PFSK-1 (cell line): Measurements from ENCODE around the gene KCNT2.

Experiments
- FOXP2 ChIP-seq: optimal IDR thresholded peaks from 2 replicates; pipeline ENCODE3; 2011; ENCODE audit warnings: borderline replicate concordance, control low read depth, inconsistent platforms; ENCODE audit not compliant: insufficient read depth; ENCODE audit errors: extremely low read length, extremely low read depth
- POLR2AphosphoS5 ChIP-seq: IDR thresholded peaks from 2 replicates; pipeline ENCODE4 v1.6.1; 2012; ENCODE audit warnings: low read depth, mild to moderate bottlenecking, control low read depth, low read length, moderate library complexity
- SIN3A ChIP-seq: IDR thresholded peaks from 2 replicates; pipeline ENCODE4 v1.6.1; 2012; ENCODE audit warnings: mild to moderate bottlenecking, low read length, moderate library complexity, borderline replicate concordance; ENCODE audit not compliant: insufficient read depth
- TAF1 ChIP-seq: IDR thresholded peaks from 2 replicates; pipeline ENCODE4 v1.6.1; 2012; ENCODE audit warnings: low read length, control low read depth, borderline replicate concordance; ENCODE audit not compliant: insufficient read depth
- TF ChIP-seq, protein P1 (sequence below), 2 experiments: IDR thresholded peaks; 2 replicates each; pipeline versions ENCODE4 v1.6.1 to v1.8.0; 2011 to 2012; ENCODE audit warnings: low read depth in 2 of 2, low read length in 2 of 2, control low read depth in 1 of 2, inconsistent platforms in 1 of 2, mild to moderate bottlenecking in 1 of 2, moderate library complexity in 1 of 2; ENCODE audit not compliant: insufficient read depth in 1 of 2

KCNT2 gene

DNA sequence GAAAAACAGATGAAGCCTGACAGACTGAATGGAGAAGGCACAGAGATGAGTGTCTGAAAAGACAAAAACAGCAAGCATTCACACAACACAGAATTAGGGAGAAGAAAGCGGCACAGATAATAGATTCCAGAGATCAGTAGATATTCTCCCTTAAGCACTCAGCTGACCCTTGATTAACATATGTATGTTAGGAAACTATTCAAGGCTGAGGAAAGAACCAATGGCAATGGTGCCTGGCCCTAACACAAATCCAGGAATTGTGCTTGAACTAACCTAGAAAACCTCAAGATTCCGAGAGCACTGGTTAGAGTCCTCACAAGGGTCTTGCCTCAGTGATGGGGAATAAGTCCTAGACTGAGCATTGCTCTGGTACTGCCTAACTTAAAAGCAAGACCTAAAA is 30.9 kb downstream of the KCNT2 start:
- TF ChIP-seq POLR2AphosphoS5 (no peak), FOXP2 (no peak), TAF1 (no peak), SIN3A (no peak)
- TF ChIP-seq, protein P1, sequence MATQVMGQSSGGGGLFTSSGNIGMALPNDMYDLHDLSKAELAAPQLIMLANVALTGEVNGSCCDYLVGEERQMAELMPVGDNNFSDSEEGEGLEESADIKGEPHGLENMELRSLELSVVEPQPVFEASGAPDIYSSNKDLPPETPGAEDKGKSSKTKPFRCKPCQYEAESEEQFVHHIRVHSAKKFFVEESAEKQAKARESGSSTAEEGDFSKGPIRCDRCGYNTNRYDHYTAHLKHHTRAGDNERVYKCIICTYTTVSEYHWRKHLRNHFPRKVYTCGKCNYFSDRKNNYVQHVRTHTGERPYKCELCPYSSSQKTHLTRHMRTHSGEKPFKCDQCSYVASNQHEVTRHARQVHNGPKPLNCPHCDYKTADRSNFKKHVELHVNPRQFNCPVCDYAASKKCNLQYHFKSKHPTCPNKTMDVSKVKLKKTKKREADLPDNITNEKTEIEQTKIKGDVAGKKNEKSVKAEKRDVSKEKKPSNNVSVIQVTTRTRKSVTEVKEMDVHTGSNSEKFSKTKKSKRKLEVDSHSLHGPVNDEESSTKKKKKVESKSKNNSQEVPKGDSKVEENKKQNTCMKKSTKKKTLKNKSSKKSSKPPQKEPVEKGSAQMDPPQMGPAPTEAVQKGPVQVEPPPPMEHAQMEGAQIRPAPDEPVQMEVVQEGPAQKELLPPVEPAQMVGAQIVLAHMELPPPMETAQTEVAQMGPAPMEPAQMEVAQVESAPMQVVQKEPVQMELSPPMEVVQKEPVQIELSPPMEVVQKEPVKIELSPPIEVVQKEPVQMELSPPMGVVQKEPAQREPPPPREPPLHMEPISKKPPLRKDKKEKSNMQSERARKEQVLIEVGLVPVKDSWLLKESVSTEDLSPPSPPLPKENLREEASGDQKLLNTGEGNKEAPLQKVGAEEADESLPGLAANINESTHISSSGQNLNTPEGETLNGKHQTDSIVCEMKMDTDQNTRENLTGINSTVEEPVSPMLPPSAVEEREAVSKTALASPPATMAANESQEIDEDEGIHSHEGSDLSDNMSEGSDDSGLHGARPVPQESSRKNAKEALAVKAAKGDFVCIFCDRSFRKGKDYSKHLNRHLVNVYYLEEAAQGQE (IDR thresholded peaks at IDR 0.05; ENCODE audit: insufficient read depth in 1 of 2, low read depth in 2 of 2, low read length in 2 of 2), result no peak

DNA sequence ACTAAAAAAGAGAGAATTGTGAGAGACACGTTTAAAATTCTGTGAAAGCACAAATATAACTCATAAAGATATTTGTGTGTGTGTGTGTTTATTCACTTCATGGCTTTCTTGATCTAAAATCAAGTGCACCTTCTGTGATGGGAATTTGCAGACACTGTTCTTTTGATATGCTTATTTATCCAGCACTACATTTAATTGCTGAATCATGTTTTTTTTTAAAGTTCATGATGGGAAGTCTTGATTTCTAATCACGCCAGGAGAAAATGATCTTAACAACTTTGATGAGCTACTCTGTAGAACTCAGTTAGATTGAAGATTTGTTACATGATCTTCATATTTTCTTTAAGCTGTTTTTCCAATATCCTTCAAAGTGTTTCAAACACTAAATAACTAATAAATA is 35.0 kb downstream of the KCNT2 start:
- TF ChIP-seq POLR2AphosphoS5, result no peak
- no peak for TF ChIP-seq FOXP2
- TF ChIP-seq, protein P1 (IDR thresholded peaks at IDR 0.05; ENCODE audit: insufficient read depth in 1 of 2, low read depth in 2 of 2, low read length in 2 of 2), result no peak

DNA sequence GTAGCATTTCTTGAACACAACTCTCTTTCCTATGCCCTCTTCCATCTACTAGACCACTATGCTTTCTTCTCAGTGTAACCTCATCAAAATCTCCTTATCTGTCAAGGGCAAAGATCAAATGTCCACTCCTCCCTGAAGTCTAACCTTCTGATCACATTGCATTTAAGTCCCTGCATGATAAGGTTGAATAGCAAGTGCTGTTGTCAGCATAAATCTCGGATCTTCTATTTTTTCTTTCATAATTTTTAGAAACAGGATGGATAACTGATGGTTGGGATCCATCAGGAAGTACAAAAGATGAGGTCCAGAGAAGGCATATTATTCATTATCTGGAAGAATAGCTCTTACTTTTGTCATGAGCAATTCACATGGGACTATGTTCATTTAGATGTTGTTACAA is 41.0 kb downstream of the KCNT2 start:
- TF ChIP-seq, protein P1 (IDR thresholded peaks at IDR 0.05; ENCODE audit: insufficient read depth in 1 of 2, low read depth in 2 of 2, low read length in 2 of 2), result no peak
- no peak for TF ChIP-seq FOXP2
- no peak for TF ChIP-seq SIN3A
- TF ChIP-seq POLR2AphosphoS5, result no peak
- no peak for TF ChIP-seq TAF1

DNA sequence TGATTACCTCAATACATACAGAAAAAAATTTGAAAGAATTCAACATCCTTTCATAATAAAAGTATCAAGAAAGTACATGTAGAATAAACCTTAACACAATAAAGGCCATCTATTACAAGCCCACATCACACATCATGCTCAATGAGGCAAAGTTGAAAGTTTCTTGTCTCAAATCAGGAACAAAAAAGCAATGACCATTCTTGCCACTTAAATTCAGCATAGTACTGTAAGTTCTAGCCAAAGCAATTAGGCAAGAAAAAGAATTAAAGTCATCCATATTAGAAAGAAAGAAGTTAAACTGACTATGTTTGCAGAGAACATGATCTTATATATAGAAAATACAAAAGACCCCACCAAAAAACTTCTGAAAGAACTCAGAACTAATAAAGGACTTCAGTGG is 44.5 kb downstream of the KCNT2 start:
- TF ChIP-seq TAF1, result no peak
- no peak for TF ChIP-seq POLR2AphosphoS5
- TF ChIP-seq, protein P1 (IDR thresholded peaks at IDR 0.05; ENCODE audit: insufficient read depth in 1 of 2, low read depth in 2 of 2, low read length in 2 of 2), result no peak
- TF ChIP-seq SIN3A, result no peak
- no peak for TF ChIP-seq FOXP2

DNA sequence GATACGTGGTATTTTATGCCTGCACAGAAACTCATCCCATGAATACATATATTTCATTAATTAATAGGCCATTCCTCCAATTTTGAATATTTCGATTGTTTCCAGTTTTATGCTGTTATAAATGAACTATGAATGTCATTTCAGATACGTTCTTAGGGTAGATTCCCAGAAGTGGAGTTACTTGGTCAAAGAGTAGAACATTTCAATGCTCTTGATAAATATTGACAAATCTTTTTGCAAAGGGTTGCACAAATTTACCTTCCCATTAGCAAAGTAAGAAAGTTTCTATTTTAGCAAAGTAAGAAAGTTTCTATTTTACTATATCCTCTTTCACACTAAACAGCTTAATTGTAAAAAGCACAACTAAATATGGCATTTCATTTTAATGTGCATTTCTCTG is 48.9 kb downstream of the KCNT2 start:
- no peak for TF ChIP-seq POLR2AphosphoS5
- no peak for TF ChIP-seq TAF1
